Ascending aorta (tissue), 2 donors: ENCODE measurements around the gene BAIAP3. TPM values are rescaled to one million over a fixed set of nuclear protein-coding genes. Genes with fewer than 3 reads are reported as not detected.

Experiments used
- DNase-seq, 2 donors: peaks; one replicate each; pipeline ENCODE4 v3.0.0-alpha.2; 2019; ENCODE audit warnings: low spot score in 2 of 2
- H3K27ac ChIP-seq, 2 donors: fragments of 200-600 bp; sonication (generic); one replicate each; pipeline ENCODE4 v1.5.1; 2016 to 2017; ENCODE audit warnings: mild to moderate bottlenecking in 1 of 2
- H3K27me3 ChIP-seq: fragments of 200-600 bp; sonication (generic); one replicate; pipeline ENCODE4 v1.5.1; 2017
- H3K36me3 ChIP-seq, 2 donors: fragments of 200-600 bp; sonication (generic); one replicate each; pipeline ENCODE4 v1.5.1; 2016
- H3K4me1 ChIP-seq, 2 donors: fragments of 200-600 bp; sonication (generic); one replicate each; pipeline ENCODE4 v1.5.1; 2016 to 2017; ENCODE audit warnings: mild to moderate bottlenecking in 1 of 2
- H3K4me3 ChIP-seq, 2 donors: fragments of 200-600 bp; sonication (generic); one replicate each; pipeline ENCODE4 v1.5.1; 2016 to 2017; ENCODE audit warnings: mild to moderate bottlenecking in 1 of 2
- H3K9me3 ChIP-seq, 2 donors: fragments of 200-600 bp; sonication (generic); one replicate each; pipeline ENCODE4 v1.5.1; 2016
- CTCF ChIP-seq, 3 experiments: fragments of 200-600 bp in 2 of 3; fragments of 450-650 bp in 1 of 3; sonication (generic) in 2 of 3; IDR thresholded peaks; one replicate each; pipeline ENCODE4 v1.5.1; 2016 to 2019; ENCODE audit warnings: antibody characterized with exemption in 3 of 3, mild to moderate bottlenecking in 1 of 3, moderate library complexity in 1 of 3
- intact Hi-C: fragments of 100-400 bp; cut with DNase I; formaldehyde crosslinking; loops from one replicate; pipeline ENCODE4 v1.15.1; 2023
- total RNA-seq: library from RNA; depleted of rRNA; stranded (reverse); fragments of >200 nt; gene quantifications from one replicate; pipeline ENCODE4 v1.1.0, GENCODE V29; 2016

The BAIAP3 gene
- total RNA-seq, 1 donor from 2014 or later: 0.64 TPM

GRCh38 chr16:1351582-1352362, 18.3 kb downstream of the BAIAP3 start, which contains the start of the genes GNPTG and TSR3:
Gene GNPTG, plus strand, starts transcription at chr16:1351931. Its CDS starts 35 bp downstream, at chr16:1351966.
Gene TSR3, minus strand, starts transcription at chr16:1351878. Its CDS starts 74 bp downstream, at chr16:1351804.
- peaks cover 11 to 27% of the 10 kb centered on the region in 2 donors for H3K36me3 ChIP-seq
- peak in 1 of 2 donors; percentile 89 for DNase-seq
- H3K27ac ChIP-seq: peak within 1 kb of the TSS in 1 of 2 donors; percentile 33
- TF ChIP-seq CTCF (IDR thresholded peaks at IDR 0.05): no peak
- H3K4me3 ChIP-seq: peak within 1 kb of the TSS; percentile 92 to 93
- H3K4me1 ChIP-seq: peaks cover 9 to 16% of the 10 kb centered on the region in 2 donors
- H3K9me3 ChIP-seq: no peaks in the 10 kb centered on the region
- H3K27me3 ChIP-seq: no peaks in the 10 kb centered on the region
- intact Hi-C loops: loop anchor here (1.0 to 5.0 kb wide), 3 partner anchors 28 to 71 kb away; partner anchors contain the start of gene UQCC4

- H3K27me3 ChIP-seq: no peaks in the 10 kb centered on the region
- no peak overlapping the region for H3K4me3 ChIP-seq
- H3K27ac ChIP-seq: no peak overlapping the region
- intact Hi-C loops: loop anchor here (5.0 kb wide), 1 partner anchor 67 kb away; the partner anchor contains the start of gene UQCC4
- no peaks in the 10 kb centered on the region for H3K9me3 ChIP-seq
- H3K36me3 ChIP-seq: peaks cover 0 to under 1% of the 10 kb centered on the region in 2 donors
- DNase-seq: no peak
- peaks cover 9 to 16% of the 10 kb centered on the region in 2 donors for H3K4me1 ChIP-seq
- TF ChIP-seq CTCF (IDR thresholded peaks at IDR 0.05): no peak
These were observed 21.5 kb downstream of the BAIAP3 start for GRCh38 chr16:1354815-1355540.

- no peak overlapping the region for H3K27ac ChIP-seq
- no peaks in the 10 kb centered on the region for H3K9me3 ChIP-seq
- H3K4me3 ChIP-seq: no peak overlapping the region
- H3K4me1 ChIP-seq: peaks cover 8 to 14% of the 10 kb centered on the region in 2 donors
- no peak for TF ChIP-seq CTCF (IDR thresholded peaks at IDR 0.05)
- H3K36me3 ChIP-seq: peaks cover 0 to 4% of the 10 kb centered on the region in 2 donors
- intact Hi-C loops: no loop called here
- no peak for DNase-seq
- no peaks in the 10 kb centered on the region for H3K27me3 ChIP-seq
These were observed 22.1 kb downstream of the BAIAP3 start for GRCh38 chr16:1355591-1355990.

GRCh38 chr16:1356061-1356900, 22.8 kb downstream of the BAIAP3 start:
- Histone ChIP-seq H3K36me3 (peaks cover 0 to 10% of the 10 kb centered on the region in 2 donors), H3K27ac (no peak overlapping the region), H3K4me1 (peaks cover 4 to 9% of the 10 kb centered on the region in 2 donors), H3K4me3 (no peak overlapping the region), H3K9me3 (no peaks in the 10 kb centered on the region), H3K27me3 (no peaks in the 10 kb centered on the region)
- intact Hi-C loops: no loop called here
- TF ChIP-seq CTCF (IDR thresholded peaks at IDR 0.05): no peak
- no peak for DNase-seq
